Measurements from ENCODE around the gene UBE2U. TPM values are rescaled to one million over a fixed set of nuclear protein-coding genes. Genes with fewer than 3 reads are reported as not detected.

The UBE2U gene
- polyA plus RNA-seq, 3 donors: 0.09 TPM; not detected in 2

DNA sequence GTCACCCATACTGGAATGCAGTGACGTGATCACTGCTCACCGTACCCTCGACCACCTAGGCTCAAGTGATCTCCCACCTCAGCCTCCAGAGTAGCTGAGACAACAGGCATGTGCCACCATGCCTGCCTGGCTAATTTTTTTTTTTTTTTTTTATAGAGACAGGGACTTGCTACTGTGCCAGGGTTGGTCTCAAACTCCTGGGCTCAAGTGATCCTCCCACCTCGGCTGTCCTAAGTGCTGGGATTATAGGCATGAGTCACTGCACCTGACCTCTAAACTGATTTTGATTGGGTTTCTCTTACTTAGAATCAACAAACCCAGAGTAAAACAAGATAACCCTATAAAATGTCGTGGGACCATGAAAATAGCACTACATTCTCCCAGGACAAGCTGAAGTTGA lies 112.0 kb downstream of the UBE2U start:
- WGBS, 3 donors: 68 to 84% (median 81%) methylated on average over 5 of the region's 5 CpGs
- no peak overlapping the region for H3K27ac ChIP-seq (ENCODE audit: low read depth, low read length)
